Right lobe of liver (tissue), 6 donors: ENCODE measurements around the gene GUCD1. TPM values are rescaled to one million over a fixed set of nuclear protein-coding genes. Genes with fewer than 3 reads are reported as not detected.
"Not testable (repeated sequence)": the region's sequence is repeated elsewhere in the genome, so short reads cannot be mapped to it uniquely, and the experiment has no call there.

ENCODE experiments used
- ATAC-seq, 4 donors: fragments of 200-7000 bp; cut with Tn5 transposase; one replicate each; pipeline ENCODE4 v1.9.1; 2020; ENCODE audit warnings: mild to moderate bottlenecking in 4 of 4, moderate library complexity in 4 of 4
- DNase-seq, 3 donors: peaks; one replicate each; pipeline ENCODE4 v3.0.0-alpha.2; 2020
- H3K27ac ChIP-seq, 3 donors: fragments of 200-600 bp; one replicate each; pipeline ENCODE4 v1.8.0; 2022
- H3K27me3 ChIP-seq, 2 donors: fragments of 200-600 bp; one replicate each; pipeline ENCODE4 v1.8.0; 2022
- H3K36me3 ChIP-seq, 4 donors: fragments of 200-600 bp; sonication (generic) in 1 of 4; one replicate each; pipeline versions ENCODE4 v1.5.1 to v1.8.0; 2017 to 2022; ENCODE audit warnings: control low read depth in 1 of 4
- H3K4me1 ChIP-seq, 4 donors: fragments of 200-600 bp; sonication (generic) in 1 of 4; one replicate each; pipeline versions ENCODE4 v1.5.1 to v1.8.0; 2017 to 2022; ENCODE audit warnings: control low read depth in 1 of 4
- H3K4me3 ChIP-seq, 3 donors: fragments of 200-600 bp; one replicate each; pipeline ENCODE4 v1.8.0; 2022
- H3K9me3 ChIP-seq, 4 donors: fragments of 200-600 bp; sonication (generic) in 1 of 4; one replicate each; pipeline versions ENCODE4 v1.5.1 to v1.8.0; 2017 to 2022; ENCODE audit warnings: control low read depth in 1 of 4
- CTCF ChIP-seq, 4 donors: fragments of 200-600 bp in 3 of 4; fragments of 450-650 bp in 1 of 4; IDR thresholded peaks; one replicate each; pipeline versions ENCODE4 v1.5.1 to v1.8.0; 2016 to 2022; ENCODE audit warnings: antibody characterized with exemption in 4 of 4, mild to moderate bottlenecking in 2 of 4
- POLR2A ChIP-seq: fragments of 450-650 bp; IDR thresholded peaks from one replicate; pipeline ENCODE4 v1.6.1; 2017; ENCODE audit warnings: antibody characterized with exemption, mild to moderate bottlenecking
- whole genome bisulfite sequencing: methylation state at CpG from one replicate; pipeline ENCODE4 v1.1.6; 2018; ENCODE audit warnings: low coverage, low lambda C conversion rate; ENCODE audit not compliant: insufficient coverage; ENCODE audit errors: missing lambda C conversion rate; 5-methylcytosine and 5-hydroxymethylcytosine counted together
- intact Hi-C, 2 donors: fragments of 100-400 bp; cut with DNase I; formaldehyde crosslinking; loops; one replicate each; pipeline versions ENCODE4 v1.11.2 to v1.14.1; 2022
- total RNA-seq, 6 experiments: library from RNA; depleted of rRNA in 2 of 6; stranded (reverse); fragments of >200 nt in 2 of 6; fragmentation: NEBNext Ultra II Directional in 3 of 6; extraction: Animal tissue kit (Norgen Biotek cat#: 25700) in 3 of 6; gene quantifications; one replicate each; pipeline versions ENCODE4 v1.1.0 to v1.2.4, GENCODE V29; 2016 to 2023
- donor health status: DM: no; HTN: yes; CAD: no.
- donor health status: DM: no; HTN: no; CAD: no.
- donor health status: DM: no; HTN: no; CAD: no.
- donor health status: DM: no; HTN: yes; CAD: no.
- donor health status: DM: no; HTN: yes; CAD: no.

Gene GUCD1
- total RNA-seq, 6 experiments from 2014 or later = 94.0 to 281 (median 213) TPM

GRCh38 chr22:24595228-24595627, 40.3 kb upstream of the GUCD1 start:
- intact Hi-C loops = no loop called here
- H3K4me3 ChIP-seq = no peak overlapping the region
- DNase-seq (no peak), ATAC-seq (no peak)
- no peaks in the 10 kb centered on the region for H3K9me3 ChIP-seq
- peaks cover 0 to 28% (median 9%) of the 10 kb centered on the region in 4 donors for H3K4me1 ChIP-seq
- no peak overlapping the region for H3K27ac ChIP-seq
- H3K27me3 ChIP-seq = no peaks in the 10 kb centered on the region
- no peaks in the 10 kb centered on the region for H3K36me3 ChIP-seq
- no peak for TF ChIP-seq POLR2A
- TF ChIP-seq CTCF (IDR thresholded peaks at IDR 0.05) = no peak
- no CpG with 5 or more reads among the region's 6 CpGs for WGBS

GRCh38 chr22:24594569-24595120, 39.7 kb upstream of the GUCD1 start:
- H3K27ac ChIP-seq = peak overlapping the region in 2 of 3 donors; percentile 40 to 88
- WGBS = 47% methylated on average over 3 of the region's 7 CpGs
- DNase-seq = no peak

GRCh38 chr22:24593836-24594568, 39.1 kb upstream of the GUCD1 start:
- peaks cover 0 to 28% (median 9%) of the 10 kb centered on the region in 4 donors for H3K4me1 ChIP-seq
- H3K4me3 ChIP-seq = peak overlapping the region in 2 of 3 donors; percentile 70 to 83
- ATAC-seq (peak; percentile 66 to 78 (median 78)), DNase-seq (peak; percentile 62 to 92 (median 91))
- no peaks in the 10 kb centered on the region for H3K9me3 ChIP-seq
- intact Hi-C loops = no loop called here
- H3K36me3 ChIP-seq = peaks cover 0 to 2% (median 0%) of the 10 kb centered on the region in 4 donors
- peak overlapping the region; percentile 44 to 91 (median 88) for H3K27ac ChIP-seq
- no peaks in the 10 kb centered on the region for H3K27me3 ChIP-seq
- peak; percentile 38 for TF ChIP-seq POLR2A
- no peak for TF ChIP-seq CTCF (IDR thresholded peaks at IDR 0.05)
- 17% methylated on average over 8 of the region's 16 CpGs for WGBS

More at GRCh38 chr22:24594569-24595120, 39.7 kb upstream of the GUCD1 start:
- H3K4me3 ChIP-seq = no peak overlapping the region
- H3K27me3 ChIP-seq = no peaks in the 10 kb centered on the region
- no peaks in the 10 kb centered on the region for H3K36me3 ChIP-seq
- ATAC-seq = no peak
- H3K9me3 ChIP-seq = no peaks in the 10 kb centered on the region
- TF ChIP-seq POLR2A (no peak), CTCF (IDR thresholded peaks at IDR 0.05) (no peak)
- intact Hi-C loops = no loop called here
- H3K4me1 ChIP-seq = peaks cover 0 to 28% (median 9%) of the 10 kb centered on the region in 4 donors

- H3K4me1 ChIP-seq = peaks cover 0 to 28% (median 9%) of the 10 kb centered on the region in 4 donors
- H3K27me3 ChIP-seq, DNase-seq, ATAC-seq, H3K36me3 ChIP-seq, H3K9me3 ChIP-seq, intact Hi-C loops: not testable (repeated sequence)
- peak overlapping the region; percentile 44 to 91 (median 88) for H3K27ac ChIP-seq
- WGBS = 23% methylated on average over 10 of the region's 10 CpGs
- H3K4me3 ChIP-seq = peak overlapping the region in 2 of 3 donors; percentile 70 to 83
Measured at GRCh38 chr22:24593559-24593835, 38.6 kb upstream of the GUCD1 start.
